Lower leg skin (tissue), 4 donors: ENCODE results near the gene KMT5B. TPM values are rescaled to one million over a fixed set of nuclear protein-coding genes. Genes with fewer than 3 reads are reported as not detected.

Experiments
- DNase-seq, 2 donors: peaks; one replicate each; pipeline ENCODE4 v3.0.0-alpha.2; 2019; ENCODE audit warnings: low spot score in 2 of 2
- H3K4me3 ChIP-seq: fragments of 200-600 bp; sonication (generic); 2 replicates; pipeline ENCODE4 v1.5.1; 2017; ENCODE audit warnings: mild to moderate bottlenecking, low read depth; ENCODE audit not compliant: poor library complexity, severe bottlenecking
- CTCF ChIP-seq, 3 donors: fragments of 450-650 bp; IDR thresholded peaks; one replicate each; pipeline ENCODE4 v1.5.1; 2016; ENCODE audit warnings: antibody characterized with exemption in 3 of 3, mild to moderate bottlenecking in 3 of 3, moderate library complexity in 2 of 3
- POLR2A ChIP-seq, 2 donors: fragments of 450-650 bp; IDR thresholded peaks; one replicate each; pipeline ENCODE4 v1.6.1; 2016 to 2017; ENCODE audit warnings: antibody characterized with exemption in 2 of 2, mild to moderate bottlenecking in 1 of 2, moderate library complexity in 1 of 2
- WGBS, 2 donors: methylation state at CpG; one replicate each; pipeline ENCODE4 v1.1.5; 2018; 5-methylcytosine and 5-hydroxymethylcytosine counted together
- intact Hi-C: fragments of 100-400 bp; cut with DNase I; formaldehyde crosslinking; loops from one replicate; pipeline ENCODE4 v1.15.0; 2023; ENCODE audit warnings: low total_unique reads
- total RNA-seq, 4 donors: library from RNA; depleted of rRNA; stranded (reverse); fragments of >200 nt; gene quantifications; one replicate each; pipeline ENCODE4 v1.1.0, GENCODE V29; 2016

The KMT5B gene
- total RNA-seq, 4 donors from 2014 or later, result 26.3 to 34.9 (median 34.0) TPM

DNA sequence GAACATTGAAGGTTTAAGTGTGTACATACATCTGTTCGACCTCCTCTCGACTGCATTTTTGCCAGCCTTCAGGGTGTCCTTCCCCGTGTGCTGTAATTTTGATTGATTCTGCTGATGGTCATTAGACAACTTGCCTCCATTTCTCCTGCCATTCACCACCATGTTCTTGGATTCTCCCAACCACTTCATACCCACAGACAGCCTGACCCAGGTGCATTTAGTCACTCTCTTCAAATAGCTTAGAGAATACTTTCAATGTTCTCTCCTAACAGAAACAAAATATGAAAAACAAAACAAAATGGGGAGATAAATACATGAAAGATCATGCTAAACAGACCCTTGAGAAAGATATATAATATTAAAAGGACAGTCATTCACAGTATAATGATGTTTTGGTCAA, 23.2 kb downstream of the KMT5B start:
- 80 to 95% methylated on average over 3 of the region's 3 CpGs for WGBS, 2 donors
- no peak for TF ChIP-seq CTCF (IDR thresholded peaks at IDR 0.05)
- DNase-seq, result no peak
- intact Hi-C loops, result no loop called here
- H3K4me3 ChIP-seq, result no peak overlapping the region

- TF ChIP-seq CTCF (IDR thresholded peaks at IDR 0.05) (no peak), POLR2A (IDR thresholded peaks at IDR 0.05) (no peak)
- DNase-seq, result no peak
- intact Hi-C loops, result no loop called here
- no peak overlapping the region for H3K4me3 ChIP-seq
- 73 to 74% methylated on average over 3 of the region's 3 CpGs for WGBS, 2 donors
These were observed 24.0 kb downstream of the KMT5B start for GRCh38 chr11:68189082-68189481.

DNA sequence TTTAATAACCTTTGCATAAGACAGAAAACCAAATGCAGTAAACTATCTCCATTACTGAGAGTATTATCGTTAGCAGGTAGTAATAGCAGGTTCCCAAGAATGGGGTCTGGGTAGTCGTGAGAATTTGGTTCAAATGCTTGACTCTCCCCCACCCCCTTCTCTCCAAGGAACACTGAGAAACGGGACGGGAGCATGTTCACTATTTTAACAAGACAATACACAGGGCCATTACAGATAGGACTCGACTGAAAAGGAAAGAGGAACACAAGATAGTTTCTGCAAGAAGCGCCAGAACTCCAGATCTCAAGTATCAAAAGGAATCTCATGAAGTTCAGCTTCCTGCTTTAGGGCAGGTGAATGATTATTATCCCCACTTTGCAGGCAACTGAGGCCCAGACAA, 27.0 kb downstream of the KMT5B start:
- H3K4me3 ChIP-seq, result no peak overlapping the region
- TF ChIP-seq CTCF (IDR thresholded peaks at IDR 0.05), result no peak
- no peak for TF ChIP-seq POLR2A (IDR thresholded peaks at IDR 0.05)
- DNase-seq, result no peak
- intact Hi-C loops, result no loop called here
- WGBS, 2 donors, result 77 to 84% methylated on average over 6 of the region's 6 CpGs

DNA sequence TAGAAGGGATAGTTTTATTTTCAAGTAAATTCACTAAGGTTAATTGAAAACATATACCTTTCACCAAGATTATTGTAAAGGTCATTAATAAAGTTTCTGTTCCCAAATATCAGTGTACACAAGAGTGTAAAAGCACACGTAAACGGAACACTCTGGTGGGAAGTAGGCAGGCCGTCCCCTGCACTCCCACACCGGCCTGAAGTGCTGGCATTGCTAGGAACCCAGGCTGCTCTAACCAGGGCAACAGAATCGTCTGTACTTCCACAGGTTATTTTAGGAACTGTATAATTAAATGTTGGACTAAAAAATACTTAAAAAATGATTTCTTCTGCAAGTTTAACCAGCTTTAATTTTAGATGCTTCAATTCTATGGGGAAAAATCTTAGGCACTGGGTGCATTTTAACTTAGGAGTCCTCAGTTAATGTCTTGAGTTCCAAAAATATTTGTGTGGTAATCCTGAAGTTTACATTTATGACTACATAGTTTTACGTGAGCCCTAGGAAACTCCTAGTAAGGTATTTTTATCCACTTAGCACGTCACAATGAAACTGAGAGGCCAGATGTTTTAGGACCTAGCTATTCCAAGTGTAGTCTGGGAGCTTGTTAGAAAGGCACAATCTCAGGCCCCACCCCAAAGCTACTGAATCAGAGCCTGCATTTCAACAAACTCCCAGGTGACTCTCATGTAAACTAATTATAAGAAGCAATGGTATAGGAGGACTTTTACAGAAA, 31.2 kb downstream of the KMT5B start:
- TF ChIP-seq CTCF (IDR thresholded peaks at IDR 0.05), result no peak
- no peak for TF ChIP-seq POLR2A (IDR thresholded peaks at IDR 0.05)
- WGBS, 2 donors, result 79 to 84% methylated on average over 7 of the region's 7 CpGs
- no peak overlapping the region for H3K4me3 ChIP-seq
- no peak for DNase-seq
- intact Hi-C loops, result no loop called here

- WGBS, 2 donors, result 92% methylated on average over 2 of the region's 2 CpGs
- DNase-seq, result no peak
- H3K4me3 ChIP-seq, result no peak overlapping the region
- intact Hi-C loops, result no loop called here
- TF ChIP-seq POLR2A (IDR thresholded peaks at IDR 0.05) (no peak), CTCF (IDR thresholded peaks at IDR 0.05) (no peak)
These were observed 33.2 kb downstream of the KMT5B start for GRCh38 chr11:68179847-68180246.

- intact Hi-C loops, result no loop called here
- WGBS, 2 donors, result 81 to 89% methylated on average over 5 of the region's 5 CpGs
- no peak overlapping the region for H3K4me3 ChIP-seq
- no peak for DNase-seq
- TF ChIP-seq CTCF (IDR thresholded peaks at IDR 0.05) (no peak), POLR2A (IDR thresholded peaks at IDR 0.05) (no peak)
These were observed 35.2 kb downstream of the KMT5B start for GRCh38 chr11:68177877-68178276.
